Activated CD8-positive, alpha-beta memory T cell treated with anti-CD3 and anti-CD28 coated beads, Interleukin-2, amount 50 U/mL, for 24 hours (primary cell): ENCODE results near the gene ZBTB20.

Source experiments
- DNase-seq: peaks from one replicate; pipeline ENCODE4 v3.0.0-alpha.2; 2020; ENCODE audit errors: extremely low read depth

The ZBTB20 gene

DNA sequence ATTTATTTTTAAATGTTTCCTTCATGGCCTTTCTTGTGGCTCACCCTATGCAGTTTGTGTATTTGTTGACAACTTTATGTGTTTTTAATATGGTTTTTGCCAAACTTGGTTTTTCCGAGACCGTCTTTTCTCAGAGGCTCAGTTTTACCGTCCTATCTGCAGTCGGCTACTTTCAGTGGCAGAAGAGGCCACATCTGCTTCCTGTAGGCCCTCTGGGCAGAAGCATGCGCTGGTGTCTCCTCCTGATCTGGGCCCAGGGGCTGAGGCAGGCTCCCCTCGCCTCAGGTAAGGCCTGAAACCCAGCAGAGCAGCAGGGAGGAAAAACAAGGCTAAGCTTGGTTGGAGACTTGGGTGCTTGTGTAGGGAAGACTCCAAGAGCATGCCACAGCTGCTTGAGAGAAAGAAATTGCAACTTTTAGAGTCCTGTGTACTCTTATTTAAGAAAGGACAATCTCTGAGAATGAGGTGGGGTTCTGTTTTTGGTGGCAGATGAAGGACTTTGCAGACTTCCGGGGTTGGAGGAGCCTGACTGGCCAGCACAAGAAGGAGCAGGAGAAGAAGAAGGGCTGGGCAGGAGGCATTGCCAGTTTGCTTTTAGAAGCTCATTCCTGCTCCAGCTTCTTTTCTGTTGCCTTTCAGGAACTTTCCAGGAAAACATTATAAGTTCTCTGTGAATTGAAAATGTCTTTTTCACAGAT lies 853.1 kb downstream of the ZBTB20 start, which contains the start of gene TIGIT:
Gene TIGIT, plus strand, starts transcription at position 191 of the 698 bp plus-strand sequence. Its CDS starts 34 bp downstream, at position 225.
- DNase-seq: no peak

DNA sequence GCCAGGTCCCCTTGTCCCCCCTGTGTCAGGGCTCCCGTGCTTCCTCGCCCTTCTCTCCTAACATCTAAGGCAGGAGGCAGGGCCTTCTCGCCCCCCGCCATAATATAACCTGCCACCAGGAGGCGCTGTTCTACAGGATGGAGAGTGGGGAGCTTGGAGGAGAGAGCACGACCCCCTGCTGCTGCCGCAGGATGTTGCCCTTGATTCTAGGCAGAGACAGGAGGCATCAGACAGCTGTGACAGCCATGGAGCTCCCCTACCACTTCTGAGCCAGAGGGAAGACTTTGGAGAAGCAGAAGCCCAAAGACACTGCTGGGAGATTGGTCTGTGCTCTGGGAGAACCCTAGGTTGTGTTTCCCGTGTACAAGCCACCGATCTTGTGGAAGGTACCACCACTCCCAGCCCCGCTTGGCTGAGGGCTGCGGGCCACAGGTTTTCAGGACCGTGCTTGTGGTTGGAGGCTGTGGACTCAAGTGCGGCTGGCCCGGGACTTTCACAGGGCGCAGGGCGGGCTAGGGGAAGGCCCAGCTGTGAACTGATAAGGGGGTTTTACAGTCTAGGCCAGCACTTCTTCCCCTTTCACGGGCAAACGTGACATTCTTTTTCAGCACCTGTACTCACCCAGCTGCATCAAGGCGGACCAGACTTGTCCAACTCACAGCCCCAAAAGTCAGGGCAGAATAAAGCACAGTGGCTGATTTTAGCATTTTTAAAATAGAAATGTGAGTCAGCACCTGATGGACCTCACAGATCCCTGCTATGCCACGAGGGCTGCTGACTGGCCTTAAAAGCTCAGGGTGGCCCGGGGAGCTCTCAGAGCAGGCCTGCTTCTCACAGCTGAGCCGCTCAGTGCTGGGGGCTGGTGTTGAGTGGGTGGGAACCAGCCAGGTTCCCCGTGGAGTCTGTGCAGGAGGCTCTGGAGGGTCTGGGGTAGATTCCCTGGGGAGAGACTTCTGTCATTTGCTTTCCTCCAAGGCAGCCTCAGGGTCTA lies 855.9 kb downstream of the ZBTB20 start:
- DNase-seq: peak; percentile 89

DNA sequence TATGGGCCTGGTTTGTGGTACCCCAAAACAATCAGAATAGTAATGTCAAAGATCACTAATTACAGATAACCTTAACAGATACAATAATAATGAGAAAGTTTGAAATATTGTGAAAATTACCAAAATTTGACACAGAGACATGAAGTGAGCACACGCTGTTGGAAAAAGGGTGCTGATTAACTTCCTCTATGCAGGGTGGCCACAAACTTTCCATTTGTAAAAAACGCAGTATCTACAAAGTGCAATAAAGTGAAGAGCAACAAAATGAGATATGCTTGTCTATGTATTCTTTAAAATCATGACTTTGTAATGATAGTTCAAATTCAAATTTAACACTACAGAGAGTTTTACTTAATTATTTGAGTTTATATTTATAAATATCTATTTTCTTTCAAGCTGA lies 860.8 kb downstream of the ZBTB20 start:
- DNase-seq: no peak

DNA sequence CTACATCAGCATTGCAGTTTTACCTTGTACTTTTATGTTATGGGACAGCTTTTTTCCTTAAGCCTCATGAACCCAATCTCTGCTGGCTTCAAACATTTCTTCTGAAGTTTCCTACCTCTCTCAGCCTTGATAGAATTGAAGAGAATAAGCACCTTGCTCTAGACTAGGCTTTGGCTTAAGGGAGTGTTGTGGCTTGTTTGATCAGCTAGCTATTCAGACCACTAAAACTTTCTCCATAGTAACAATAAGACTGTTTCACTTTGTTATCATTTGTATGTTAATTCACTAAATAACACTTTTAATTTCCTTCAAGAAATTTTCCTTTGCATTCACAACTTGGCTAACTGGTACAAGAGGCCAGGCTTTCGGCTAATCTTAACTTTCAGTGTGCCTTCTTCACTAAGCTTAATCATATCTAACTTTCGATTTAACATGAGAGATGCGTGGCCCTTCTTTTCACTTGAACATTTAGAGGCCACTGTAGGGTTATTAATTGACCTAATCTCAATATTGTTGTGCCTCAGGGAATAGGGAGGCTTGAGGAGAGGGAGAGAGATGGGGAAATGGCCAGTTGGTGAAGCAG lies 861.3 kb downstream of the ZBTB20 start:
- DNase-seq: no peak

DNA sequence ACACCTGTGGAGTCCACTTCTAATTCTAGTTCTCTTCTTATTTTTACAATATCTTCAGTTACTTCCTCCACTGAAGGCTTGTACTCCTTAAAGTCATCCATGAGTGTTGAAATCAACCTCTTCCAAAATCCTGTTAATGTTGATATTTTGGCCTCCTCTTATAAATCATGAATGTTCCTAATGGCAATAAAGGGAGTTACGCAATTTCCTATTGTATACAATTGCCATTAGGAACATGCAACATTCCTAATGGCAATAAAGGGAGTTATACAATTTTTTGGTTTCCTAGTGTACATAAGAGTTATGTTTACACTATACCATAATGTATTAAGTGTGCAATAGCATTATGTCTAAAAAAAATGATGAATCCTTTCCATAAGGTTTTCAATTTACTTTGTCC lies 862.4 kb downstream of the ZBTB20 start:
- DNase-seq: no peak
